HCT116 (cell line): ENCODE measurements around the gene ARHGAP21.

Experiments
- CEBPB ChIP-seq: IDR thresholded peaks from 2 replicates; pipeline ENCODE4 v1.6.1; 2012; ENCODE audit warnings: low read depth
- EZH2 ChIP-seq: fragments of 200-600 bp; sonication (generic); IDR thresholded peaks from 2 replicates; pipeline ENCODE4 v1.6.1; 2017; ENCODE audit warnings: antibody characterized with exemption, mixed run types
- EZH2phosphoT487 ChIP-seq: fragments of 200-600 bp; IDR thresholded peaks from 2 replicates; pipeline ENCODE4 v1.6.1; 2018; ENCODE audit warnings: antibody characterized with exemption, borderline replicate concordance
- JUND ChIP-seq: IDR thresholded peaks from 2 replicates; pipeline ENCODE4 v1.6.1; 2012
- POLR2A ChIP-seq: IDR thresholded peaks from 2 replicates; pipeline ENCODE4 v1.7.0; 2011; ENCODE audit warnings: borderline replicate concordance; ENCODE audit not compliant: insufficient read depth, insufficient read length; ENCODE audit errors: extremely low read depth
- POLR2AphosphoS5 ChIP-seq: IDR thresholded peaks from 2 replicates; pipeline ENCODE4 v1.6.1; 2011; ENCODE audit warnings: mild to moderate bottlenecking, low read depth, low read length, moderate library complexity
- YY1 ChIP-seq: IDR thresholded peaks from 2 replicates; pipeline ENCODE4 v1.6.1; 2011; ENCODE audit warnings: low read length, low read depth, moderate library complexity, mild to moderate bottlenecking; ENCODE audit not compliant: insufficient replicate concordance; ENCODE audit errors: extremely low read depth
- ZFX ChIP-seq: fragments of 450-650 bp; IDR thresholded peaks from 2 replicates; pipeline ENCODE4 v1.6.1; 2017
- TF ChIP-seq, protein P1 (sequence below), 3 experiments: fragments of 200-600 bp in 1 of 3; sonication (generic) in 1 of 3; IDR thresholded peaks in 2 of 3; conservative IDR thresholded peaks in 1 of 3; 2 replicates each; pipeline ENCODE4 v1.5.1; 2012 to 2017; ENCODE audit warnings: low read depth in 2 of 3, low read length in 2 of 3, antibody characterized with exemption in 1 of 3, borderline replicate concordance in 1 of 3, control low read depth in 1 of 3, mild to moderate bottlenecking in 1 of 3, mixed read lengths in 1 of 3, mixed run types in 1 of 3, moderate library complexity in 1 of 3; ENCODE audit not compliant: insufficient read depth in 1 of 3
- TF ChIP-seq, protein P2 (sequence below): IDR thresholded peaks from 2 replicates; pipeline ENCODE4 v1.6.1; 2012; ENCODE audit warnings: low read depth
- TF ChIP-seq, protein P3 (sequence below): IDR thresholded peaks from 2 replicates; pipeline ENCODE4 v1.6.1; 2011; ENCODE audit warnings: mild to moderate bottlenecking, low read length, moderate library complexity; ENCODE audit not compliant: insufficient replicate concordance; ENCODE audit errors: extremely low read depth

DNA sequence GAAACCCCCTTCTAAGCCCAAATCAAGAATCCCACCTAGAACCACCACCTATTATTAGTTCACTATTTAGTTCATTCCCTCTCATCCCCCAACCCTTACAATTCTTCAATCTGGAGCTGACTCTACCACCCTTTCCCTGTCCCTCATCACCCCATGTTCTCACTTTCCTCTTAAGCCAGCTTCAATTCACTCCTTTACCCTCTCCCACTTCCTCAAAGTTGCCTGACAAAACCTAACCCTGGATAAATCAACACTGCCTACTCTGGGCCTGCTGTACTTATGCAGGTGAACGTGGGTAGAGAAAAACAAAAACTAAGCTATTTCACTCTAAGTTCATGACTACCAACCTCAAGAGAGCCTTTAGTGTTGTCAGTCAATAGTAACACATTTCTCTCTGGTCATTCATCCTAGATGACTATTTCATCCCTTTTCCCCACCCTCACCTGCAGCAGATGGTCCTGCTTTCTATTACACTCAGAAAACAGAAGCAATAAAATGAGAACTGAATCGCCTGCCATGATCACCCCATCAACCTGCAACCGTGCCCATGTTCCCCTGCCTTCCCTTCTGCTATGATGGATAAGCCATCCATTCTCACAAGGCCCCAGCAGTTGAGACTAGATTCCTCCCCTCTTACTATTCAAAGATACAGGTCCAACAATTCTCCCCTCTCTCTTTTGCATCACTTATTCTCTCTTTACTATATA is 52.6 kb downstream of the ARHGAP21 start:
- TF ChIP-seq, protein P1, sequence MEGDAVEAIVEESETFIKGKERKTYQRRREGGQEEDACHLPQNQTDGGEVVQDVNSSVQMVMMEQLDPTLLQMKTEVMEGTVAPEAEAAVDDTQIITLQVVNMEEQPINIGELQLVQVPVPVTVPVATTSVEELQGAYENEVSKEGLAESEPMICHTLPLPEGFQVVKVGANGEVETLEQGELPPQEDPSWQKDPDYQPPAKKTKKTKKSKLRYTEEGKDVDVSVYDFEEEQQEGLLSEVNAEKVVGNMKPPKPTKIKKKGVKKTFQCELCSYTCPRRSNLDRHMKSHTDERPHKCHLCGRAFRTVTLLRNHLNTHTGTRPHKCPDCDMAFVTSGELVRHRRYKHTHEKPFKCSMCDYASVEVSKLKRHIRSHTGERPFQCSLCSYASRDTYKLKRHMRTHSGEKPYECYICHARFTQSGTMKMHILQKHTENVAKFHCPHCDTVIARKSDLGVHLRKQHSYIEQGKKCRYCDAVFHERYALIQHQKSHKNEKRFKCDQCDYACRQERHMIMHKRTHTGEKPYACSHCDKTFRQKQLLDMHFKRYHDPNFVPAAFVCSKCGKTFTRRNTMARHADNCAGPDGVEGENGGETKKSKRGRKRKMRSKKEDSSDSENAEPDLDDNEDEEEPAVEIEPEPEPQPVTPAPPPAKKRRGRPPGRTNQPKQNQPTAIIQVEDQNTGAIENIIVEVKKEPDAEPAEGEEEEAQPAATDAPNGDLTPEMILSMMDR (IDR thresholded peaks at IDR 0.05 in 2 of 3, conservative IDR thresholded peaks at IDR 0.05 in 1 of 3; ENCODE audit: borderline replicate concordance in 1 of 3, insufficient read depth in 1 of 3, low read depth in 2 of 3, low read length in 2 of 3): no peak
- TF ChIP-seq POLR2AphosphoS5 (no peak), POLR2A (no peak), JUND (no peak), EZH2 (no peak), YY1 (no peak), ZFX (no peak), EZH2phosphoT487 (no peak), CEBPB (no peak)
- TF ChIP-seq, protein P2, sequence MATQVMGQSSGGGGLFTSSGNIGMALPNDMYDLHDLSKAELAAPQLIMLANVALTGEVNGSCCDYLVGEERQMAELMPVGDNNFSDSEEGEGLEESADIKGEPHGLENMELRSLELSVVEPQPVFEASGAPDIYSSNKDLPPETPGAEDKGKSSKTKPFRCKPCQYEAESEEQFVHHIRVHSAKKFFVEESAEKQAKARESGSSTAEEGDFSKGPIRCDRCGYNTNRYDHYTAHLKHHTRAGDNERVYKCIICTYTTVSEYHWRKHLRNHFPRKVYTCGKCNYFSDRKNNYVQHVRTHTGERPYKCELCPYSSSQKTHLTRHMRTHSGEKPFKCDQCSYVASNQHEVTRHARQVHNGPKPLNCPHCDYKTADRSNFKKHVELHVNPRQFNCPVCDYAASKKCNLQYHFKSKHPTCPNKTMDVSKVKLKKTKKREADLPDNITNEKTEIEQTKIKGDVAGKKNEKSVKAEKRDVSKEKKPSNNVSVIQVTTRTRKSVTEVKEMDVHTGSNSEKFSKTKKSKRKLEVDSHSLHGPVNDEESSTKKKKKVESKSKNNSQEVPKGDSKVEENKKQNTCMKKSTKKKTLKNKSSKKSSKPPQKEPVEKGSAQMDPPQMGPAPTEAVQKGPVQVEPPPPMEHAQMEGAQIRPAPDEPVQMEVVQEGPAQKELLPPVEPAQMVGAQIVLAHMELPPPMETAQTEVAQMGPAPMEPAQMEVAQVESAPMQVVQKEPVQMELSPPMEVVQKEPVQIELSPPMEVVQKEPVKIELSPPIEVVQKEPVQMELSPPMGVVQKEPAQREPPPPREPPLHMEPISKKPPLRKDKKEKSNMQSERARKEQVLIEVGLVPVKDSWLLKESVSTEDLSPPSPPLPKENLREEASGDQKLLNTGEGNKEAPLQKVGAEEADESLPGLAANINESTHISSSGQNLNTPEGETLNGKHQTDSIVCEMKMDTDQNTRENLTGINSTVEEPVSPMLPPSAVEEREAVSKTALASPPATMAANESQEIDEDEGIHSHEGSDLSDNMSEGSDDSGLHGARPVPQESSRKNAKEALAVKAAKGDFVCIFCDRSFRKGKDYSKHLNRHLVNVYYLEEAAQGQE: no peak
- TF ChIP-seq, protein P3, sequence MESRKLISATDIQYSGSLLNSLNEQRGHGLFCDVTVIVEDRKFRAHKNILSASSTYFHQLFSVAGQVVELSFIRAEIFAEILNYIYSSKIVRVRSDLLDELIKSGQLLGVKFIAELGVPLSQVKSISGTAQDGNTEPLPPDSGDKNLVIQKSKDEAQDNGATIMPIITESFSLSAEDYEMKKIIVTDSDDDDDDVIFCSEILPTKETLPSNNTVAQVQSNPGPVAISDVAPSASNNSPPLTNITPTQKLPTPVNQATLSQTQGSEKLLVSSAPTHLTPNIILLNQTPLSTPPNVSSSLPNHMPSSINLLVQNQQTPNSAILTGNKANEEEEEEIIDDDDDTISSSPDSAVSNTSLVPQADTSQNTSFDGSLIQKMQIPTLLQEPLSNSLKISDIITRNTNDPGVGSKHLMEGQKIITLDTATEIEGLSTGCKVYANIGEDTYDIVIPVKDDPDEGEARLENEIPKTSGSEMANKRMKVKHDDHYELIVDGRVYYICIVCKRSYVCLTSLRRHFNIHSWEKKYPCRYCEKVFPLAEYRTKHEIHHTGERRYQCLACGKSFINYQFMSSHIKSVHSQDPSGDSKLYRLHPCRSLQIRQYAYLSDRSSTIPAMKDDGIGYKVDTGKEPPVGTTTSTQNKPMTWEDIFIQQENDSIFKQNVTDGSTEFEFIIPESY: no peak
